H1 (cell line): Measurements from ENCODE around the gene PLAU. TPM values are rescaled to one million over a fixed set of nuclear protein-coding genes. Genes with fewer than 3 reads are reported as not detected.

ENCODE experiments used
- CTCF ChIA-PET: fragments of 300-600 bp; sonication (Branson Sonifier 250); formaldehyde crosslinking; loops from one replicate; lab custom pipeline; 2021; ENCODE audit not compliant: partially characterized antibody; lab: Charles Lee
- POLR2A ChIA-PET: fragments of 300-600 bp; sonication (Branson Sonifier 250); formaldehyde crosslinking; loops from one replicate; lab custom pipeline; 2021; ENCODE audit warnings: inconsistent platforms; ENCODE audit not compliant: partially characterized antibody; lab: Charles Lee
- DNase-seq, 2 experiments: peaks; one replicate each; pipeline versions ENCODE4 v3.0.0 to v3.0.0-alpha.2; 2010 to 2022; ENCODE audit warnings: low spot score in 2 of 2, low read depth in 1 of 2, mixed read lengths in 1 of 2
- FAIRE-seq: peaks from 2 replicates; lab custom pipeline; 2011; peaks lifted over from hg19 to GRCh38; lab: Jason Lieb, UNC
- H2AFZ ChIP-seq: 2 replicates; pipeline ENCODE4 v1.8.1; 2012; ENCODE audit warnings: low read length, inconsistent platforms
- H2AK5ac ChIP-seq: 2 replicates; pipeline ENCODE4 v1.6.1; 2013; ENCODE audit warnings: low read depth, low read length
- H2BK120ac ChIP-seq: replicated peaks from 2 replicates; pipeline ENCODE3; 2013; ENCODE audit warnings: low read depth, low read length, inconsistent platforms
- H2BK12ac ChIP-seq: 2 replicates; pipeline ENCODE4 v1.6.1; 2013; ENCODE audit warnings: low read depth, low read length
- H2BK15ac ChIP-seq: 2 replicates; pipeline ENCODE4 v1.6.1; 2013; ENCODE audit warnings: low read length
- H2BK20ac ChIP-seq: 2 replicates; pipeline ENCODE4 v1.6.1; 2013; ENCODE audit warnings: low read length
- H2BK5ac ChIP-seq: 2 replicates; pipeline ENCODE4 v1.6.1; 2013; ENCODE audit warnings: low read depth, low read length
- H3K14ac ChIP-seq: 2 replicates; pipeline ENCODE4 v1.6.1; 2013; ENCODE audit warnings: inconsistent platforms; ENCODE audit not compliant: insufficient read length
- H3K18ac ChIP-seq: 2 replicates; pipeline ENCODE4 v1.6.1; 2013; ENCODE audit warnings: low read length; ENCODE audit errors: extremely low read depth
- H3K23ac ChIP-seq: 2 replicates; pipeline ENCODE4 v1.6.1; 2013; ENCODE audit warnings: inconsistent platforms; ENCODE audit not compliant: insufficient read length
- H3K23me2 ChIP-seq: 2 replicates; pipeline ENCODE4 v1.6.1; 2013; ENCODE audit warnings: low read depth, low read length
- H3K27ac ChIP-seq: 2 replicates; pipeline ENCODE4 v1.6.1; 2011; ENCODE audit warnings: low read depth, low read length, inconsistent platforms
- H3K27me3 ChIP-seq, 4 experiments: replicated peaks in 1 of 4; 1 replicate in 1 of 4; 2 replicates in 3 of 4; pipeline versions ENCODE4 v1.6.1 to v1.8.1; 2011 to 2013; ENCODE audit warnings: low read length in 3 of 4, mild to moderate bottlenecking in 3 of 4, inconsistent platforms in 2 of 4, mixed read lengths in 2 of 4, moderate library complexity in 1 of 4; ENCODE audit not compliant: control insufficient read depth in 3 of 4, insufficient read depth in 3 of 4; ENCODE audit errors: extremely low read depth in 1 of 4
- H3K36me3 ChIP-seq, 4 experiments: 2 replicates each; pipeline versions ENCODE4 v1.6.1 to v1.8.1; 2011 to 2013; ENCODE audit warnings: mild to moderate bottlenecking in 4 of 4, low read length in 3 of 4, moderate library complexity in 2 of 4, control low read depth in 1 of 4, inconsistent platforms in 1 of 4; ENCODE audit not compliant: insufficient read depth in 4 of 4, control insufficient read depth in 2 of 4
- H3K4ac ChIP-seq: replicated peaks from 2 replicates; pipeline ENCODE3; 2013; ENCODE audit warnings: low read length, low read depth, mixed read lengths, inconsistent platforms; ENCODE audit not compliant: insufficient read length
- H3K4me1 ChIP-seq, 4 experiments: replicated peaks in 1 of 4; 1 replicate in 1 of 4; 2 replicates in 3 of 4; pipeline versions ENCODE4 v1.6.1 to v1.8.1; 2011 to 2013; ENCODE audit warnings: low read length in 3 of 4, inconsistent platforms in 2 of 4, mixed read lengths in 1 of 4; ENCODE audit not compliant: insufficient read depth in 4 of 4, control insufficient read depth in 3 of 4
- H3K4me2 ChIP-seq, 2 experiments: 2 replicates each; pipeline versions ENCODE4 v1.6.1 to v1.8.1; 2011 to 2013; ENCODE audit warnings: low read depth in 2 of 2, low read length in 2 of 2, control low read depth in 1 of 2, inconsistent platforms in 1 of 2, mild to moderate bottlenecking in 1 of 2; ENCODE audit not compliant: insufficient read depth in 1 of 2
- H3K4me3 ChIP-seq, 4 experiments: fragments of 200-600, 300-600 bp in 1 of 4; sonication (generic), shearing (Covaris generic), sonication (Bioruptor Twin) in 1 of 4; 2 replicates each; pipeline versions ENCODE4 v1.5.1 to v1.8.1; 2011 to 2016; ENCODE audit warnings: low read length in 4 of 4, low read depth in 3 of 4, control low read depth in 2 of 4, inconsistent platforms in 2 of 4, mild to moderate bottlenecking in 2 of 4, mixed read lengths in 1 of 4, moderate library complexity in 1 of 4; ENCODE audit not compliant: insufficient read depth in 2 of 4; ENCODE audit errors: extremely low read depth in 1 of 4
- H3K56ac ChIP-seq: replicated peaks from 2 replicates; pipeline ENCODE3; 2013; ENCODE audit warnings: low read depth, mild to moderate bottlenecking, mixed read lengths, low read length, inconsistent platforms; ENCODE audit not compliant: insufficient read length
- H3K79me1 ChIP-seq: 2 replicates; pipeline ENCODE4 v1.6.1; 2013; ENCODE audit warnings: low read depth, low read length, control low read depth
- H3K79me2 ChIP-seq, 2 experiments: 2 replicates each; pipeline versions ENCODE4 v1.6.1 to v1.8.1; 2012 to 2013; ENCODE audit warnings: low read length in 2 of 2, mild to moderate bottlenecking in 2 of 2, inconsistent platforms in 1 of 2; ENCODE audit not compliant: insufficient read depth in 2 of 2, control insufficient read depth in 1 of 2
- H3K9ac ChIP-seq, 4 experiments: replicated peaks in 1 of 4; 1 replicate in 1 of 4; 2 replicates in 3 of 4; pipeline versions ENCODE4 v1.6.1 to v1.8.1; 2011 to 2013; ENCODE audit warnings: low read depth in 3 of 4, low read length in 3 of 4, control low read depth in 2 of 4, mild to moderate bottlenecking in 2 of 4, moderate library complexity in 2 of 4, inconsistent platforms in 1 of 4; ENCODE audit errors: extremely low read depth in 1 of 4
- H3K9me3 ChIP-seq, 2 experiments: 2 replicates each; pipeline versions ENCODE4 v1.6.1 to v1.8.1; 2012 to 2013; ENCODE audit warnings: mild to moderate bottlenecking in 2 of 2, moderate library complexity in 2 of 2, control low read depth in 1 of 2, inconsistent platforms in 1 of 2, low read depth in 1 of 2, low read length in 1 of 2, mixed read lengths in 1 of 2; ENCODE audit not compliant: insufficient read depth in 2 of 2
- H4K20me1 ChIP-seq, 2 experiments: replicated peaks in 1 of 2; 2 replicates each; pipeline versions ENCODE3 to v1.8.1; 2011 to 2013; ENCODE audit warnings: inconsistent platforms in 2 of 2, low read length in 2 of 2, mild to moderate bottlenecking in 1 of 2; ENCODE audit not compliant: insufficient read depth in 2 of 2, control insufficient read depth in 1 of 2
- H4K5ac ChIP-seq: 2 replicates; pipeline ENCODE4 v1.6.1; 2013; ENCODE audit warnings: low read length, low read depth, mixed read lengths, inconsistent platforms; ENCODE audit not compliant: insufficient read length
- H4K8ac ChIP-seq: 2 replicates; pipeline ENCODE4 v1.8.0; 2013; ENCODE audit warnings: mild to moderate bottlenecking, moderate library complexity, low read length, inconsistent platforms; ENCODE audit not compliant: insufficient read depth; ENCODE audit errors: extremely low read depth
- H4K91ac ChIP-seq: replicated peaks from 2 replicates; pipeline ENCODE3; 2013; ENCODE audit warnings: low read length, mixed read lengths, inconsistent platforms; ENCODE audit not compliant: insufficient read length
- EP300 ChIP-seq, 2 experiments: IDR thresholded peaks; 1 replicate in 1 of 2; 2 replicates in 1 of 2; pipeline ENCODE4 v1.6.1; 2011 to 2012; ENCODE audit warnings: low read depth in 2 of 2, low read length in 2 of 2, mild to moderate bottlenecking in 2 of 2, borderline replicate concordance in 1 of 2, inconsistent platforms in 1 of 2, moderate library complexity in 1 of 2
- NRF1 ChIP-seq: IDR thresholded peaks from 2 replicates; pipeline ENCODE4 v1.6.1; 2011; ENCODE audit warnings: mild to moderate bottlenecking, low read depth, low read length, improper control_type of control experiment
- PHF8 ChIP-seq: fragments of 200-600 bp; sonication (generic); conservative IDR thresholded peaks from 2 replicates; pipeline ENCODE4 v1.7.1; 2012; ENCODE audit warnings: low read depth, mild to moderate bottlenecking, inconsistent platforms, low read length, moderate library complexity
- RAD21 ChIP-seq, 2 experiments: IDR thresholded peaks in 1 of 2; conservative IDR thresholded peaks in 1 of 2; 2 replicates each; pipeline ENCODE4 v1.6.1; 2011; ENCODE audit warnings: low read depth in 2 of 2, low read length in 2 of 2, improper control_type of control experiment in 1 of 2, inconsistent platforms in 1 of 2, mild to moderate bottlenecking in 1 of 2, moderate library complexity in 1 of 2
- WGBS, 2 experiments: shearing (Covaris generic) in 1 of 2; methylation state at CpG; one replicate each; pipeline versions ENCODE4 v1.1.6 to v1.1.7; 2013 to 2015; ENCODE audit warnings: low lambda C conversion rate in 2 of 2, mixed read lengths in 2 of 2, inconsistent platforms in 1 of 2, low coverage in 1 of 2, missing lambda C conversion rate in 1 of 2; ENCODE audit not compliant: insufficient replicate concordance in 2 of 2, insufficient coverage in 1 of 2, insufficient read length in 1 of 2; ENCODE audit errors: extremely low coverage in 1 of 2, missing lambda C conversion rate in 1 of 2; 5-methylcytosine and 5-hydroxymethylcytosine counted together
- polyA plus RNA-seq, 7 experiments: library from polyadenylated mRNA; depleted of rRNA in 3 of 7; stranded (reverse) in 5 of 7; unstranded in 2 of 7; fragments of >200 nt in 5 of 7; fragments of 200-250 nt in 2 of 7; gene quantifications; 1 replicate in 5 of 7; 2 replicates in 1 of 7; 4 replicates in 1 of 7; pipeline versions ENCODE4 v1.2.1 to v1.2.3, GENCODE V29; 2011 to 2013; ENCODE audit warnings: missing spikeins in 2 of 7, mixed read lengths in 2 of 7
- total RNA-seq: library from RNA; stranded (reverse); fragmentation: NEBNext Ultra II Directional; extraction: Animal tissue kit (Norgen Biotek cat#: 25700); gene quantifications from 2 replicates; pipeline ENCODE4 v1.2.1, GENCODE V29; 2021
- TF ChIP-seq, protein P1 (sequence below): IDR thresholded peaks from 2 replicates; pipeline ENCODE4 v1.6.1; 2012; ENCODE audit warnings: inconsistent platforms

Gene PLAU
- total and polyA plus RNA-seq, 2 of the 8 experiments (the other 6 are each of a cell fraction or from before 2014, with no cell fraction given), result 16.2 to 26.1 TPM

DNA sequence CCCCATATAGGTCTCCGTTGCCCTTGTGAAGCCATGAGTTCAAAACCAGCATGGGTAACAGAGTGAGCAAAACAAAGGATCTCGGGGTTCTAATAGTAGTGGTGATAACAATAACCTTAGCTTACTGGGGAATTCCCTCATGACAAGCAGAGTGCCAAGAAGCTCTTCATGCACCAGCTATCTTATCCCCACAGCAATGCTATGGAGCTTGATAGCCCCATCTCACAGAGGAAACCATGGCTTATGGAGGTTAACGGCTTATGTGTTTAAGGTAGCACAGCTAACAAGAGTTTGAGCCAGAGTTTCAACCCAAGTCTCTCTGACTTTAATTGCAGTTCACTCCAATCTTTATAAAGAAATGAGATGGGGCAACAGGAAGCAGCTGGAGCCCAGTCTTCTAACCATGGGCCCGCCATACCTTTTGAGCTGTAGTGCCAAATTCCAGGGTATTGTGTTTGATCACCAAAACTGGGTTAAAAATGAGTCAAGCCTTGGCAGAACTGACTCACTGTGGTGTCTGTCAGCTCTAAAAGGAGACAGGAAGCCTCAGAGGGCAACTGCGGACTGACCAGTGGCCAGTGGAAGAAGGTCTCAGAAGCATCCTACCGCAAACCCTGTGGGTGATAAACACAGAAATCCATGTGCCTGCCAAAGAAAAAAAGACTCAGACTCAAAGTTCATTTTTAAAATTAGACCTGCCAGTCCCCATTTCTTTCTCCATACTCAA, 16.5 kb upstream of the PLAU start:
- H3K79me2 ChIP-seq, result no peaks in the 10 kb centered on the region
- H3K36me3 ChIP-seq, result no peaks in the 10 kb centered on the region
- no peak overlapping the region for H3K4me3 ChIP-seq
- no peak overlapping the region for H4K8ac ChIP-seq
- TF ChIP-seq PHF8 (no peak), RAD21 (IDR thresholded peaks at IDR 0.05 in 1 of 2, conservative IDR thresholded peaks at IDR 0.05 in 1 of 2; ENCODE audit: low read depth in 2 of 2, low read length in 2 of 2) (no peak), NRF1 (no peak), EP300 (IDR thresholded peaks at IDR 0.05; ENCODE audit: borderline replicate concordance in 1 of 2, low read depth in 2 of 2, low read length in 2 of 2) (no peak)
- TF ChIP-seq, protein P1, sequence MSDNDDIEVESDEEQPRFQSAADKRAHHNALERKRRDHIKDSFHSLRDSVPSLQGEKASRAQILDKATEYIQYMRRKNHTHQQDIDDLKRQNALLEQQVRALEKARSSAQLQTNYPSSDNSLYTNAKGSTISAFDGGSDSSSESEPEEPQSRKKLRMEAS, result no peak
- ChIA-PET POLR2A (interaction anchor here (0.9 to 1.9 kb wide), 5 partner anchors 22 to 127 kb away, joined by 3 to 5 read pairs (median 3); no protein-coding TSS in a partner anchor), CTCF (interaction anchor here (0.8 to 27.0 kb wide), 7 partner anchors 8 to 206 kb away, joined by 3 to 681 read pairs (median 6); no protein-coding TSS in a partner anchor)
- H4K91ac ChIP-seq, result no peak overlapping the region
- H2BK15ac ChIP-seq, result no peak overlapping the region
- no peak overlapping the region for H2BK5ac ChIP-seq
- no peaks in the 10 kb centered on the region for H3K9me3 ChIP-seq
- FAIRE-seq, result no peak
- no peak overlapping the region for H4K5ac ChIP-seq
- H3K23ac ChIP-seq, result no peak overlapping the region
- no peak for DNase-seq
- H3K27ac ChIP-seq, result no peak overlapping the region
- H3K4me1 ChIP-seq, result no peaks in the 10 kb centered on the region
- H2AK5ac ChIP-seq, result no peak overlapping the region
- 81% methylated on average over 6 of the region's 6 CpGs; no CpG with 5 or more reads in 1 of the 2 experiments for whole genome bisulfite sequencing, 2 experiments
- H2BK20ac ChIP-seq, result no peak overlapping the region
- no peaks in the 10 kb centered on the region for H4K20me1 ChIP-seq
- no peaks in the 10 kb centered on the region for H3K79me1 ChIP-seq
- H3K4me2 ChIP-seq, result no peak overlapping the region
- no peak overlapping the region for H3K56ac ChIP-seq
- H2BK120ac ChIP-seq, result no peak overlapping the region
- no peak overlapping the region for H3K9ac ChIP-seq
- no peak overlapping the region for H3K4ac ChIP-seq
- H3K27me3 ChIP-seq, result no peaks in the 10 kb centered on the region
- no peak overlapping the region for H3K14ac ChIP-seq
- H3K18ac ChIP-seq, result no peak overlapping the region
- no peak overlapping the region for H2AFZ ChIP-seq
- H3K23me2 ChIP-seq, result no peaks in the 10 kb centered on the region
- no peak overlapping the region for H2BK12ac ChIP-seq
